A204.1 (cell line): ENCODE data around the gene ADARB1.

Source experiments
- FAIRE-seq: peaks from 2 replicates; lab custom pipeline; 2012; peaks lifted over from hg19 to GRCh38; lab: Jason Lieb, UNC

Gene ADARB1

GRCh38 chr21:45054927-45055612, 19.3 kb upstream of the ADARB1 start:
- no peak for FAIRE-seq

DNA sequence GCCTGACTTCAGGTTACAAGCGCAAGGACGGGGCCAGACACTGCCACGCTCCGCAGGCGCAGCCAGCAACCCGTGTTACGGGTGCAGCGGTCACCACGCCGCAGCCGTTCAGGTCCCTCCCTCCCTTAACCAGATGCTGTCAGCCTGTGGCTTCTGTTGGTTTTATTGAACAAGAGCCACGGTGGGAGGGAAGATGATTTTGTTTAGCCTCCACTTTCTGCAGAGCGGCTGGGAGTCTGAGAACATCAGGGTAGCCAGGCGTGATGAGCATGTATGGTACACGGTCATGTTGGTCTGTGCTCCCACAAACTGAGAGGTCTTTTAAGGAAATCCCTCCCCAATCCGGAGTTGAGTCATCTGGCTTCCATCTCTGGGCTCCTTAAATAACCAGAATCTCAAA, 18.5 kb upstream of the ADARB1 start:
- no peak for FAIRE-seq

- FAIRE-seq = no peak
Measured at GRCh38 chr21:45056296-45056904, 18.0 kb upstream of the ADARB1 start.

GRCh38 chr21:45056917-45057560, 17.3 kb upstream of the ADARB1 start:
- FAIRE-seq = no peak

GRCh38 chr21:45057886-45058285, 16.5 kb upstream of the ADARB1 start:
- FAIRE-seq = no peak

- FAIRE-seq = no peak
Measured at GRCh38 chr21:45059121-45059520, 15.3 kb upstream of the ADARB1 start.

GRCh38 chr21:45060089-45060488, 14.3 kb upstream of the ADARB1 start:
- FAIRE-seq = no peak

GRCh38 chr21:45060675-45061311, 13.6 kb upstream of the ADARB1 start:
- FAIRE-seq = no peak

DNA sequence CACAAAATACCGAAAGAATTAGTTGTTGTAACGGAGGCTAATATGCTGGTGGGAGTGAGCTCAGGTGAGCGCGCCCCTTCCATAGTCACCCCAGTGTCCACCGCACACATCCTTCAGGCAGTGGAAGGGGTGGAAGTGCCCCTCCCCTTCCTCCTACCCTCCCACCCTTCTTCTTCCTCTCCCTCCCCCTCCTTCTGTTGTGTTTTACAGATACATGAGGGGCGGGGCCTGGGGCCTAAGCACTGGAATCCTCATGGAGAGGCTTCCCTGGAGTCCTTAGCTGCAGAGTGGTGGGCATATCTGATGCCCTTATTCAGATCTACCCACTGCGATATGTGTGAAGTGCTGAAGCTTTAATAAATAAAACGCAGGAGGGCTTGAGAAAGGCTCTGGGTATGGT, 10.3 kb upstream of the ADARB1 start:
- FAIRE-seq = no peak

DNA sequence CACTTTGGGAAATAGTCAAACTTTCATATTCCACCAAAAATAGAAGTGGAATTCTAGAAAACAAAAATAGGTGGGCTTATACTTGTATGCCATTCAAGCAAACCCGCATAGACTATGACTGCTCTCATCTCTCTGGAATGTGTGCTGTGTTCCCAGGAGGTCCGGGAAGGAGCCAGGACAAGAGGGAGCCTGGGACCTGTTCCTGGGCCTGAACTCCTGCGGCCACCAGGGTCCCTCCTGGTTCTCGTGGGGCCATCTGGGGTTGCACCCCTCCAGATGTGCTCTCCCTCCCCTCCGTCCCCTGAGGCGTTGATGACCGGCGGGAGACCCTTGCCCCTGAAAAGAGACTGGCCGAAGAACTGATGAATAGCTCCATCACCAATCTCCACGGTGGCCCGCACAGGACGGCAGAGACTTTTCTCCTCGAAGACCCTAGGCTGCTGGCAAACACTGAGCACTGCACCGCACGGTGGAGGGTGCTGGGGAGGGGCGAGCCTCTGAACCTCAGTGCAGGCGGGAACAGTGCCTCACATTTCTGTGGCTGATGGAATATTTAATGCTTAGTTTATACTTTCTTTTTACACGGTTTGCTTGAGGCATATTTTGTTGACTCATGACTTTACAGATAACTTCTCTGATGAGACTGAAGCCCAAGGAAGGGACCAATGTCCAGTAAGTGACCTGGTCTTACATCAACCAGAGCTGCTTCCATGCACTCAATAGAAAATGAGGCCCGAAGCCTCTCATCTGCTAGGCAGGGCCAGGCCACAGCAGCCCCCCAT, 9.6 kb upstream of the ADARB1 start:
- no peak for FAIRE-seq

GRCh38 chr21:45067462-45068285, 6.7 kb upstream of the ADARB1 start:
- no peak for FAIRE-seq

- FAIRE-seq = no peak
Measured at GRCh38 chr21:45069085-45069484, 5.3 kb upstream of the ADARB1 start.

- no peak for FAIRE-seq
Measured at GRCh38 chr21:45069711-45070110, 4.7 kb upstream of the ADARB1 start.

DNA sequence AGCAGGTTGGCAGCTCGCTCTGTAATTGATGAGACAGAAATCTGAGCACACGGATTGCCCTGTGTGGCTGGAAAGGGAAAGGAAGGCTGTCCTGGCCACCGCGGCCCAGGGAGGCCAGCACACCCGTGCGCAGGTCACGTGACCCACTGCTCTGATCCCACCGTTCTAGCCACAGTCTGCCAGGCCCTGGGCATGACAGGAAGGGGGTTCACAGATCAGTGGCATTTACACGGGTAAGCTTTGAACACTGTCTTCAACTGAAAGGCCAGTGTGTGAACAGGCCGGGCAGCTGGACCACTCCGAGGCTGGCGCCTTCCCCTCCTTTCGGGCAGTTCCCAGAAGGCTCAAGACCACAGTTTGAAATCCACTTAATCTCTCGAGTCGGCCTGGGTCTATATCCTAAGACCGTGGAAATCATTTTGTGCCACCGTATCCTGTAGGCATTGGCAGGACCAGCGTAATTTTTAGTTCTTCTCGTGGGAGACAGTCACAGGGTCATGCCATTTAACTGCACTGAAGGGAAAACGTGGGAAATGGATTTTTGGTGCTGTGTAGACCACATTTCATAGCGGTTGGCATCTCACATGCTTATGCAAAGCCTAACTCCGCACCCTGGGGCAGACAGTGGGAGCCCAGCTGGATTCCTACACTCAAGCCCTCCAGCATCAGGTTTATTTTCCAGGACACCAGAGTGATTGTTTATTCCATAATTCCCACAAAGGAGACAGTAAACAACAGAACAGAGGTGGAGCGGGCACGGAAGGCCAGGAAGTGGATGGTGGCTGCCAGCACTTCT, 3.1 kb upstream of the ADARB1 start:
- no peak for FAIRE-seq

GRCh38 chr21:45071874-45072737, 2.3 kb upstream of the ADARB1 start:
- no peak for FAIRE-seq

DNA sequence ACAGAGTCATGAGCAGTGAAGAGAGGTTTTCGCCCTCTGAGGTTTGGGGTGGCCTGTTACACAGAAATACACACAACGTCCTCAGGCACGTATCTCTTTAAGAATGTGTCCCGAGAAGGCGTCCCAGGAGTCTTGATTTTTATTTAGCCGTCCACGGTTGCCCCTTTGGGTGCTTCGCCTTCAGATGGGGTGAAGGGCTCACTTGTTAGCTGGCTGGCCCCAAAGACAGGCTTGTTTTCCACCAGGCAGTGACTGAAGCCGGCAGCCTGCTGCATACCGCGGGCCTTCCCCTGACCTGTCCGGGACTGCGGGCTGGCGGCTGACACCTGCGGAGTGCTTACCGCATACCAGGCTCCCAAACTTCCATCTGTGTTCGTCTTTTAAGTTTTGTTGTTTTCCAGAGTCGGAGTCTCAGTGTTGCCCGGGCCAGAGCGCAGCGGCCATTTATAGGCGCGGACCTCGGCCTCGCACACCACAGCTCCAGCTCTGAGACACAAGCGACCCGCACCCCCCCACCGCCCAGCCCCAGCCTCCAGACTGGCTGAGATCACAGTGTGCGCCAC, 1.6 kb upstream of the ADARB1 start:
- FAIRE-seq = no peak

DNA sequence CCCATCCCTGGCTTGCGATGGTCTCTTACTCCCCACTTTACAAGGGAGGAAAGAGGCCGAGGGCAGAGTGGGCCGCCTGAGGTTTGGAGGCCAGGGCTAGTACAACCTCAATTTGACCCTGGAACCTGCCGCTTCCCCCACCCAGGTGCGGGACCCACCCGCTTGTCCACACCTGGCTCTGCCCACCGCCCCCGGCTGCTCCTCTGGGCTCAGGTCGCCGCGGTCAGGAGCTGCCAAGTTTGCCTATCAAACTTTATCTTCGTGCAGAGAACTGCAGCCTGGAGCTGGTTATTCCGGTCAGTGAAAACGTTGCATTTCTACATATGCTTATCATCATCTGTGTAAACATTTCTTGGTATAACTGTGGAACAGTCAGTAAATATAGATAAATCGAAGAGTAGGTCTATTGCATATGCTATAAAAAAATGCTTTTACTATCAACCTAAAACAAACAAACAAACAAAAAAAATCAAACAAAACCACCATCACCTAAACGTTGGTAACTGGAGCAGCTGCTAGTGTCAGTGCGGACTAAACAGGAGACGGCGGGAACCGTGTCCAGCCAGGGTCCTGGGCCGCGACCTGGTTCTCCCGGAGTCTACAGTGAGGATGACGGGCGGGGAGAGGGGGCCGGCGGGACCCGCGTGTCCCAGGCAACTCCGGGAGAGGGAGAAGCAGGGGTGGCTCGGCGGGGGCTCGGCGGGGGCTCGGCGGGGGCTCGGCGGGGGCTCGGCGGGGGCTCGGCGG, 906 bp upstream of the ADARB1 start:
- FAIRE-seq = no peak

- no peak for FAIRE-seq
Measured at GRCh38 chr21:45074818-45075595, 627 bp downstream of the ADARB1 start.
